ENCODE results near the gene PRKAR2B. TPM values are rescaled to one million over a fixed set of nuclear protein-coding genes. Genes with fewer than 3 reads are reported as not detected.
"Not testable (repeated sequence)": the region's sequence is repeated elsewhere in the genome, so short reads cannot be mapped to it uniquely, and the experiment has no call there.

The PRKAR2B gene
- total RNA-seq, 2 experiments from 2014 or later = 1.6 to 1.9 TPM

DNA sequence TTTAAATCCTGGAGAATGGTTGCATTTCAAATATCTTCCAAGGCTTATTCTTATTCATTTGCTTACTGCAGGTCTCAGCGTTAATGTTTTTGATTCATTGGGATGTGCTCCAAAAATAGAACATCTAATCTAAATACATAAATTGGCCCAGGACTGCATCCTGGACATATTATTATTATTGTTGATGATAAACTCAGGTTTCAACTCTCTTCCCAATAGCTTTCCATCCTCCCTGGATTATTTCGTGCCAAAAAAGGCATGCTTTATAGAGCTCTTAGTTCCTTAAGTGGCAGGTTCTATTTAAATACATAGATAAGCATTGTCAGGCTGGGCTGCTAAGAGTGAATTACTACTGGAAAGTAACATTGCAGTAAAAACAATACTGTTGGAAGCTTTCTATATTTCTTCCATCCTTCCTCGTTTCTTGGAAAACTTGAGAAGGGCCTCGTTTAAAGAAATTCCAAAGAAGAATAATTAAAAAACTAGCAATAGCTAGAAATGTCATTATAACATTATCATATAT, 14.7 kb upstream of the PRKAR2B start:
- no peak for DNase-seq
- Mint-ChIP-seq H3K27me3 (ENCODE audit: low read depth) (peaks cover 3% of the 10 kb centered on the region), H3K4me3 (no peak overlapping the region), H3K9me3 (ENCODE audit: insufficient read depth) (no peaks in the 10 kb centered on the region), H3K36me3 (ENCODE audit: low read depth) (no peaks in the 10 kb centered on the region), H3K27ac (no peak overlapping the region), H3K4me1 (ENCODE audit: low read depth) (no peaks in the 10 kb centered on the region)
- no peak for ATAC-seq
- ChIA-PET POLR2A (no interaction called here), CTCF (interaction anchor here (0.7 kb wide), 1 partner anchor 118 kb away, joined by 3 read pairs; no protein-coding TSS in a partner anchor)

DNA sequence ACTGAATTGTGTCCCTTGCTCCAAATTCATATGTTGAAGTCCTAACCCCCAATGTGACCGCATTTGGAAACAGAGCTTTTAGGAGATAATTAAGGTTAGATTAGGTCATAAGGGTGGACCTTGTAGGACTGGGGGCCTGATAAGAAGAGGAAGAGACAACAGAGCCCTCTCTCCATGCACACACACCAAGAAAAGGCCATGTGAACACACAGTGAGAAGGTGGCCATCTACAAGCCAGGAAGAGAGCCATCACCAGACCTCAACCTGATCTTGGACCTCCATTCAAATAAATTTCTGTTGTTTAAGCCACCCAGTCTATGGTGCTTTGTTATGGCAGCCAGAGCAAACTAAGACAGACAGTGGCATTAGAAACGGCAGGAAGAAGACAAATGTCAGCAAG, 12.5 kb upstream of the PRKAR2B start:
- Mint-ChIP-seq H3K4me3 (no peak overlapping the region), H3K27me3 (ENCODE audit: low read depth) (peaks cover 3% of the 10 kb centered on the region), H3K9me3 (ENCODE audit: insufficient read depth) (no peaks in the 10 kb centered on the region), H3K36me3 (ENCODE audit: low read depth) (no peaks in the 10 kb centered on the region), H3K4me1 (ENCODE audit: low read depth) (peaks cover 3% of the 10 kb centered on the region), H3K27ac (no peak overlapping the region)
- ATAC-seq = no peak
- no peak for DNase-seq
- ChIA-PET CTCF (no interaction called here), POLR2A (no interaction called here)

DNA sequence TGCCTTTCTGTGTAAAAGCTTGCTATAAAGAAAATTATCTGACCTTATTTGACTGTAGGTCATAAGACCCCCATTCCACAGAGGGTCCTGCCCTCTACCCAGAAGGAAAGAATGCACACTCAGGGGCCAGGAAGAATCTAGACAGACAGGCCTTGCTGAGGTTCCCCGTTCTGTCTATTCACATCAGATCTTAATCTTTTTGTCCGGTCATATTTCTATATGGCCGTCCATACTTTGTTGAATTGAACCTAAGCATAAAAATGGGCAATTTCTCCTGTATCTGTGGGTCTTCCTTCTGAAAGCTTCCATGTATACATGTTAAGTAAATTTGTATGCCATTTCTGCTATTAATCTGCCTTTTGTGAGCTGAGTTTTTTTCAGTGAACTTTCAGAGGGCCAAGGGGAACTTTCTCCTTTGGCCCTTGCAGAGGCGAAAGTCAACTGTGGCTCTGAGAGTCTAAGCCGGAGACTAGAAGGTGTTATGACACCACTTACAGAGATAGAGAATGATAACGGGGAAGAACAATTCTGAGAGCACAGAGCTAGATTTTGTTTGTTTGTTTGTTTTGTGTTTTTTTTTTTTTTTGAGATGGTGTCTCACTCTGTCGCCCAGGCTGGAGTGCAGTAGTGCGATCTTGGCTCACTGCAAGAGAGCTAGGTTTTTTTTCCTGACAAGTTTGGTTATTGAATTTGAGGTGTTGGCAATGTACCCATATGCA, 11.6 kb upstream of the PRKAR2B start:
- H3K27me3 Mint-ChIP-seq (ENCODE audit: low read depth) = peaks cover 3% of the 10 kb centered on the region
- H3K27ac Mint-ChIP-seq = no peak overlapping the region
- H3K36me3 Mint-ChIP-seq (ENCODE audit: low read depth) = no peaks in the 10 kb centered on the region

DNA sequence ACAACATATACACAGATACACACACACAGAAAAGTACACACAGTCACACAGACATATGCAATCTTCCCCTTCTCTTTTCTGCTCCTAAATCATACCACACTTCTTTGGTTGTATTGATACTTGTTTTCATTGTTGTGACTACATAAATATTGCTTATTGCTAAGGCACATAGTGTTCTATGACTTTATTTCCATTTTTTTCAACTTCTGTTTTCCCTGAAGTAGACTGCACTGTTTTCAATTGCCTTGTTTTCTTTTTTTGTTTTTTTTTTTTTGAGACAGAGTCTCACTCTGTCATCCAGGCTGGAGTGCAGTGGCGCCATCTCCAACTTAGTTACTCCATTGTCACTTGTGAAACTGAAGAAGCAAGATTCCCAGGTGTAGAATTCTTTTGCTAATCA, 10.0 kb upstream of the PRKAR2B start:
- no peak overlapping the region for H3K4me3 Mint-ChIP-seq
- ChIA-PET CTCF (no interaction called here), POLR2A (no interaction called here)
- H3K27ac Mint-ChIP-seq = no peak overlapping the region
- DNase-seq = no peak
- peaks cover 3% of the 10 kb centered on the region for H3K4me1 Mint-ChIP-seq (ENCODE audit: low read depth)
- H3K36me3 Mint-ChIP-seq (ENCODE audit: low read depth) = no peaks in the 10 kb centered on the region
- peaks cover 3% of the 10 kb centered on the region for H3K27me3 Mint-ChIP-seq (ENCODE audit: low read depth)
- ATAC-seq = no peak
- H3K9me3 Mint-ChIP-seq (ENCODE audit: insufficient read depth) = no peaks in the 10 kb centered on the region

More for the DNA sequence above, 11.6 kb upstream of the PRKAR2B start:
- ATAC-seq (no peak), DNase-seq (no peak)
- CTCF ChIA-PET = interaction anchor here (1.0 kb wide), 1 partner anchor 8 kb away, joined by 8 read pairs; no protein-coding TSS in a partner anchor
- H3K4me3 Mint-ChIP-seq = no peak overlapping the region
- no peaks in the 10 kb centered on the region for H3K9me3 Mint-ChIP-seq (ENCODE audit: insufficient read depth)
- peaks cover 3% of the 10 kb centered on the region for H3K4me1 Mint-ChIP-seq (ENCODE audit: low read depth)
- POLR2A ChIA-PET = no interaction called here

DNA sequence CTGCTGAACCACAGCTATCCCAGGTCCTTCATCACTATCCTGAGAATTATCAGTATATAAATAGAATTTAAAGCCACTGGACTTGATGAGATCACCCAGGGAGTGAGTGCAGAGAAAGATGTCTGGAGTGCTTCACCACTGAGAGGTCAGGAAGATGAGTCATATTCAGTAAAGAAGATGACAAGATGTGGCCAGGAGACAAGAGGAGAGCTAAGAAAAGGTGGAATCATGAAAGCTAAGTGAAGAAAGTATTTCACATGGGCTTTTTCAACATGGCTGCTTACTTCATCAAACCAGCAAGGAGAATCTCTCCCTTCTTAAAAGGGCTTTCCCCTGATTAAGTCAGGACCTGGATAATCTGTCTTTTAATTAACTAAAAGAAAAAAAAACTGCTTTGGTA, 9.1 kb upstream of the PRKAR2B start:
- ChIA-PET POLR2A (no interaction called here), CTCF (no interaction called here)
- DNase-seq (no peak), ATAC-seq (no peak)
- peaks cover 3% of the 10 kb centered on the region for H3K4me1 Mint-ChIP-seq (ENCODE audit: low read depth)
- no peaks in the 10 kb centered on the region for H3K36me3 Mint-ChIP-seq (ENCODE audit: low read depth)
- peaks cover 3% of the 10 kb centered on the region for H3K27me3 Mint-ChIP-seq (ENCODE audit: low read depth)
- no peak overlapping the region for H3K4me3 Mint-ChIP-seq
- no peaks in the 10 kb centered on the region for H3K9me3 Mint-ChIP-seq (ENCODE audit: insufficient read depth)
- no peak overlapping the region for H3K27ac Mint-ChIP-seq

DNA sequence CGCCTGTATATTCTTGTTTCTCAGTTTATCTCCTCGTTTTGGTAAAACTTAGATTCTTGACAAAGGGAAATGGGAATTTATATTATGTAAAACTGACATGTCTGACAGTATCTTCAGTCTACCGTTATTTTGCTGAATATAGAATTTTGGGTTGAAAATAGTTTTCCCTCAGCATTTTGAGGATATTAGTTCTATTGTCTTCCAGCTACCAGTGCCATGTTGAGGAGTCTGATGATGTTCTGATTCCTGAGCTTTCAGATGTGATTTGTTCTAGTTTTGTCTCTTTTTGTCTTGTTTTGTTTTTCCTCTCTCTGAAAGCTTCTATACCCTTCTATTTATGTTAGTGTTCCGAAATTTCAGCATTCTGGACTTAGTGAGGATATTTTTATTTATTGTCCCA, 8.0 kb upstream of the PRKAR2B start:
- ATAC-seq = no peak
- H3K27me3 Mint-ChIP-seq (ENCODE audit: low read depth) = peaks cover 3% of the 10 kb centered on the region
- peaks cover 3% of the 10 kb centered on the region for H3K4me1 Mint-ChIP-seq (ENCODE audit: low read depth)
- no peak overlapping the region for H3K27ac Mint-ChIP-seq
- no peak overlapping the region for H3K4me3 Mint-ChIP-seq
- POLR2A ChIA-PET = no interaction called here
- no peaks in the 10 kb centered on the region for H3K36me3 Mint-ChIP-seq (ENCODE audit: low read depth)
- CTCF ChIA-PET = no interaction called here
- no peaks in the 10 kb centered on the region for H3K9me3 Mint-ChIP-seq (ENCODE audit: insufficient read depth)
- DNase-seq = no peak

DNA sequence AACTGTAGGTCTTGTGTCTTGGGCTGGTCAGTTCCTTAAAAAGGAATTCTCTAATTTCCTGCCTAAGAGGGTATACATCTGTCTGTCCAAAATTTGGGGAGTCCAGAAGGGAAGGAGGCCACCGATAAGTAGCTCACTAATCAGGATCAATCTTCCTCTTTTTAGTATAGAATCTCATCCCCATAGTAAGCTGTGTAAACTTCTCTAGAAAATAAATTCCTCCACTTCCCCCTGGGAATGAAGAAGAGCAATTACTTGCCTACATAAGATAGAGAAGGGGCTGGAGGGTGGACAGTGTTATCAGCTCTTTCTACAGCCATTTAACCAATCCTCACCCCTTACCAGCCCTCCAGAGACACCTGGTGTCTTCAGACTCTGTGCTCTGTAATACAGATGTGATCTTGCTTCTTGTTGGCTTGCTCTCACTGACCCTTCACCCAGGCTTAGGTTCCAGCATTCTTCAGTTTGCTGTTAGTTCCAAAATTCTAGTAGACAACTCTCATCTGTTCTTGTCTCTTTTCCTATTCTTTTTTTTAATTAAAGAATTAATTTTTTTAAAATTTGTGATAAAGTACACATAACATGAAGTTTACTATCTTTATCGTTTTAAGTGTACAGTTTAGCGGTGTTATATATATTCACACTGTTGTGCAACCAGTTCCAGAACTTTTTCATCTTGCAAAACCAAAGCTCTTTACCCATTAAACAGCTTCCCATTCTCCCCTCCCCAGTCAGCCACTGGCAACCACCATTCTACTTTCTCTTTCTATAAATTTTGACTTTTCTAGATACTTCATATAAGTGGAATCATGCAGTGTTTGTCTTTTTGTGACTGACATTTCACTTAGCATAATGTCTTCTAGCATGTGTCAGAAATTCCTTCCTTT, 6.5 kb upstream of the PRKAR2B start:
- ChIA-PET POLR2A (interaction anchor here (0.6 kb wide), 1 partner anchor 185 kb away, joined by 3 read pairs; no protein-coding TSS in a partner anchor), CTCF (no interaction called here)
- Mint-ChIP-seq H3K27ac (no peak overlapping the region), H3K27me3 (ENCODE audit: low read depth) (peaks cover under 1% of the 10 kb centered on the region), H3K4me1 (ENCODE audit: low read depth) (peaks cover 3% of the 10 kb centered on the region), H3K4me3 (no peak overlapping the region), H3K36me3 (ENCODE audit: low read depth) (no peaks in the 10 kb centered on the region), H3K9me3 (ENCODE audit: insufficient read depth) (no peaks in the 10 kb centered on the region)
- no peak for DNase-seq
- no peak for ATAC-seq

DNA sequence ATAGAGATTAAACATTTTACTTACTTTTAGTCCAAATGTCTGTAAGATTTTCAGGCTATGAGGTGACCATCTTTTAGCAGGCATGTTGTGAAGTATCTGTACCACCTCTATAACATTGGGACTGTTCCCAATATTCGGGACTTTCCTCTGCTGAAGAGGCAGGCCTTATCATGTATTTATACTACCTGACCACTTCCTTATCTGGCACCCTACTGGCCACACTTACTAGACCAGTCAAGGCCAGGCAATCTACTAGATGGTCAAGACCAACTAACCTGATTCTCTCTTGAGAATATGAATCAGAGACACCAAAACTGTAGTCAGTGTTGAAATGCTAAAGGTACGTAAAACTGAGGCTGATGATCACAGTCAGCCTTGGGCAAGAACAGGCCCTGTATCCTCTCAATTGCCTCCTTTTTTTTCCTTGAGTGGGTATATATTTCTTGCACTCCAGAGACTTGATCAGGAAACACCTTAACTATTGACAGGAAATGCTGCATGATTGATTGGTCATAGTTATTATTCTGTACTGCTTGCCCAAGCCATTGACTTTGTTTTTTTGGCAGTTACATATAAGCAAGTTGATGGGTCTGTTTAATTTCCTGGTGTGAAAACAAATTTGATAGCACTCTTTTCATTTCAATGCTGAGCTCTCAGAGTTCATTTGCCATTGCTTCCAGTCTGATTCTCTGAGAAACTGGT, 5.2 kb upstream of the PRKAR2B start:
- ATAC-seq = no peak
- no peak overlapping the region for H3K4me3 Mint-ChIP-seq
- peaks cover 3% of the 10 kb centered on the region for H3K27me3 Mint-ChIP-seq (ENCODE audit: low read depth)
- no peak for DNase-seq
- H3K36me3 Mint-ChIP-seq (ENCODE audit: low read depth) = no peaks in the 10 kb centered on the region
- H3K4me1 Mint-ChIP-seq (ENCODE audit: low read depth) = peaks cover 7% of the 10 kb centered on the region
- ChIA-PET POLR2A (no interaction called here), CTCF (no interaction called here)
- no peak overlapping the region for H3K27ac Mint-ChIP-seq
- H3K9me3 Mint-ChIP-seq (ENCODE audit: insufficient read depth) = no peaks in the 10 kb centered on the region

DNA sequence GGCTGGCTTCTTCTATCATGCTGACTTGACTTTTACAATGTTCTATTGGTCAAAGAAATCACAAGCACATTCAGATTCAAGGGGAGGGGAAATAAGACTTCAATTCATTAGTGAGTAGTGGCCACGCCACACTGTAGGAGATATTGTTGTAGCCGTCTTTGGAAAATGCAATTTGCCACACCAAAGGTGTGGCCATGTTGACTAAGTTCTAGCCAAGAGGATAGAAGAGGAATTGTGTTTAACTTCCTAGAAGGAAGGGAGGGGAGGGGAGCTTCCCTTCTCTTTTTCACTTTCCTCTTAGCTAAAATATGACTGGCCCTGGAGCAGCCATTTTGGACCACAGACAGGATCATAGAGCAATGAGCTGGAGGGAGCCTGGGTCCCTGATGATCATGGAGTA, 3.4 kb upstream of the PRKAR2B start:
- Mint-ChIP-seq H3K9me3 (ENCODE audit: insufficient read depth) (no peaks in the 10 kb centered on the region), H3K4me3 (no peak overlapping the region), H3K36me3 (ENCODE audit: low read depth) (no peaks in the 10 kb centered on the region), H3K27ac (no peak overlapping the region), H3K4me1 (ENCODE audit: low read depth) (peaks cover 7% of the 10 kb centered on the region), H3K27me3 (ENCODE audit: low read depth) (peaks cover 12% of the 10 kb centered on the region)
- no peak for ATAC-seq
- POLR2A ChIA-PET = no interaction called here
- no peak for DNase-seq
- CTCF ChIA-PET = no interaction called here

DNA sequence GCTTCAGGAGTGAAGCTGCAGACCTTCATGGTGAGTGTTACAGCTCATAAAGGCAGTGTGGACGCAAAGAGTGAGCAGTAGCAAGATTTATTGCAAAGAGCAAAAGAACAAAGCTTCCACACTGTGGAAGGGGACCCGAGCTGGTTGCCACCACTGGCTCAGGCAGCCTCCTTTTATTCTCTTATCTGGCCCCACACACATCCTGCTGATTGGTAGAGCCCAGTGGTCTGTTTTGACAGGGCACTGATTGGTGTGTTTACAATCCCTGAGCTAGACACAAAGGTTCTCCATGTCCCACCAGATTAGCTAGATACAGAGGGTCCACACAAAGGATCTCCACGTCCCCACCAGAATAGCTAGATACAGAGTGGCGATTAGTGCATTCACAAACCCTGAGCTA, 2.7 kb upstream of the PRKAR2B start:
- CTCF ChIA-PET; POLR2A ChIA-PET; H3K4me1 Mint-ChIP-seq (ENCODE audit: low read depth): not testable (repeated sequence)

DNA sequence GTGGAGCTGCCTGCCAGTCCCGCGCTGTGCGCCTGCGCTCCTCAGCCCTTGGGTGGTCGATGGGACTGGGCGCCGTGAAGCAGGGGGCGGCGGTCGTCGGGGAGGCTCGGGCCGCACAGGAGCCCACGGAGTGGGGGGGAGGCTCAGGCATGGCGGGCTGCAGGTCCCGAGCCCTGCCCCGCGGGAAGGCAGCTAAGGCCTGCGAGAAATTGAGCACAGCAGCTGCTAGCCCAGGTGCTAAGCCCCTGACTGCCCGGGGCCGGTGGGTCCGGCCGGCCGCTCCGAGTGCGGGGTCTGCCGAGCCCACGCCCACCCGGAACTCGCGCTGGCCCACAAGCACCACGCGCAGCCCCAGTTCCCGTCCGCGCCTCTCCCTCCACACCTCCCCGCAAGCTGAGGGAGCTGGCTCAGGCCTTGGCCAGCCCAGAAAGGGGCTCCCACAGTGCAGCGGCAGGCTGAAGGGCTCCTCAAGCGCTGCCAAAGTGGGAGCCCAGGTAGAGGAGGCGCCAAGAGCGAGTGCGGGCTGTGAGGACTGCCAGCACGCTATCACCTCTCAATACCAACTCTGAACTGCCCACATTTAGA, 2.1 kb upstream of the PRKAR2B start:
- CTCF ChIA-PET = not testable (repeated sequence)

More for the DNA sequence above, 2.7 kb upstream of the PRKAR2B start:
- H3K9me3 Mint-ChIP-seq (ENCODE audit: insufficient read depth); H3K4me3 Mint-ChIP-seq; H3K27ac Mint-ChIP-seq; DNase-seq; ATAC-seq; H3K36me3 Mint-ChIP-seq (ENCODE audit: low read depth): not testable (repeated sequence)
- H3K27me3 Mint-ChIP-seq (ENCODE audit: low read depth) = peaks cover 16% of the 10 kb centered on the region

More for the DNA sequence above, 2.1 kb upstream of the PRKAR2B start:
- DNase-seq; H3K9me3 Mint-ChIP-seq (ENCODE audit: insufficient read depth); ATAC-seq; H3K4me3 Mint-ChIP-seq; H3K4me1 Mint-ChIP-seq (ENCODE audit: low read depth); H3K36me3 Mint-ChIP-seq (ENCODE audit: low read depth); H3K27ac Mint-ChIP-seq; POLR2A ChIA-PET: not testable (repeated sequence)
- H3K27me3 Mint-ChIP-seq (ENCODE audit: low read depth) = peaks cover 22% of the 10 kb centered on the region

All from activated CD8-positive, alpha-beta T cell treated with anti-CD3 and anti-CD28 coated beads, Interleukin-2, amount 10 ng/mL, durations not matched to agents 7 days and 5 days (primary cell).